Right atrium auricular region (tissue), 2 donors: ENCODE measurements around the gene MOGAT1. TPM values are rescaled to one million over a fixed set of nuclear protein-coding genes. Genes with fewer than 3 reads are reported as not detected.

Source experiments
- DNase-seq: peaks from one replicate; pipeline ENCODE4 v3.0.0-alpha.2; 2019; ENCODE audit warnings: low spot score
- H3K27ac ChIP-seq, 2 donors: fragments of 200-600 bp; sonication (generic); 1 replicate in 1 of 2; 2 replicates in 1 of 2; pipeline ENCODE4 v1.5.1; 2016 to 2019
- H3K27me3 ChIP-seq, 2 donors: fragments of 200-600 bp; sonication (generic); one replicate each; pipeline versions ENCODE4 v1.5.1 to v1.6.0; 2017 to 2019
- H3K36me3 ChIP-seq: fragments of 200-600 bp; sonication (generic); one replicate; pipeline ENCODE4 v1.5.1; 2016
- H3K4me1 ChIP-seq, 2 donors: fragments of 200-600 bp; sonication (generic); one replicate each; pipeline versions ENCODE4 v1.5.1 to v1.6.0; 2017 to 2019
- H3K4me3 ChIP-seq, 2 donors: fragments of 200-600 bp; sonication (generic); 1 replicate in 1 of 2; 2 replicates in 1 of 2; pipeline ENCODE4 v1.5.1; 2017 to 2019; ENCODE audit warnings: mild to moderate bottlenecking in 1 of 2, moderate library complexity in 1 of 2
- H3K9me3 ChIP-seq, 2 donors: fragments of 200-600 bp; sonication (generic); one replicate each; pipeline ENCODE4 v1.5.1; 2019
- total RNA-seq, 2 donors: library from RNA; depleted of rRNA; stranded (reverse); fragments of >200 nt; gene quantifications; one replicate each; pipeline ENCODE4 v1.1.0, GENCODE V29; 2016
- TF ChIP-seq, protein P1 (sequence below), 2 donors: fragments of 200-600 bp; sonication (generic); IDR thresholded peaks; one replicate each; pipeline ENCODE4 v1.5.1; 2019; ENCODE audit warnings: antibody characterized with exemption in 2 of 2

Gene MOGAT1, protein sequence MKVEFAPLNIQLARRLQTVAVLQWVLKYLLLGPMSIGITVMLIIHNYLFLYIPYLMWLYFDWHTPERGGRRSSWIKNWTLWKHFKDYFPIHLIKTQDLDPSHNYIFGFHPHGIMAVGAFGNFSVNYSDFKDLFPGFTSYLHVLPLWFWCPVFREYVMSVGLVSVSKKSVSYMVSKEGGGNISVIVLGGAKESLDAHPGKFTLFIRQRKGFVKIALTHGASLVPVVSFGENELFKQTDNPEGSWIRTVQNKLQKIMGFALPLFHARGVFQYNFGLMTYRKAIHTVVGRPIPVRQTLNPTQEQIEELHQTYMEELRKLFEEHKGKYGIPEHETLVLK
- total RNA-seq = not detected

- DNase-seq = no peak
- Histone ChIP-seq H3K27ac (no peak within 1 kb of the TSS), H3K9me3 (no peaks in the 10 kb centered on the region), H3K4me3 (peak within 1 kb of the TSS; percentile 35 to 49), H3K4me1 (peaks cover 0 to 13% of the 10 kb centered on the region in 2 donors), H3K36me3 (no peaks in the 10 kb centered on the region), H3K27me3 (no peaks in the 10 kb centered on the region)
- TF ChIP-seq, protein P1, sequence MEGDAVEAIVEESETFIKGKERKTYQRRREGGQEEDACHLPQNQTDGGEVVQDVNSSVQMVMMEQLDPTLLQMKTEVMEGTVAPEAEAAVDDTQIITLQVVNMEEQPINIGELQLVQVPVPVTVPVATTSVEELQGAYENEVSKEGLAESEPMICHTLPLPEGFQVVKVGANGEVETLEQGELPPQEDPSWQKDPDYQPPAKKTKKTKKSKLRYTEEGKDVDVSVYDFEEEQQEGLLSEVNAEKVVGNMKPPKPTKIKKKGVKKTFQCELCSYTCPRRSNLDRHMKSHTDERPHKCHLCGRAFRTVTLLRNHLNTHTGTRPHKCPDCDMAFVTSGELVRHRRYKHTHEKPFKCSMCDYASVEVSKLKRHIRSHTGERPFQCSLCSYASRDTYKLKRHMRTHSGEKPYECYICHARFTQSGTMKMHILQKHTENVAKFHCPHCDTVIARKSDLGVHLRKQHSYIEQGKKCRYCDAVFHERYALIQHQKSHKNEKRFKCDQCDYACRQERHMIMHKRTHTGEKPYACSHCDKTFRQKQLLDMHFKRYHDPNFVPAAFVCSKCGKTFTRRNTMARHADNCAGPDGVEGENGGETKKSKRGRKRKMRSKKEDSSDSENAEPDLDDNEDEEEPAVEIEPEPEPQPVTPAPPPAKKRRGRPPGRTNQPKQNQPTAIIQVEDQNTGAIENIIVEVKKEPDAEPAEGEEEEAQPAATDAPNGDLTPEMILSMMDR (IDR thresholded peaks at IDR 0.05) = peak in 1 of 2 donors; percentile 9
Observed at GRCh38 chr2:222671259-222672067, at the start of gene MOGAT1. MOGAT1 (plus strand) TSS chr2:222671658; CDS start chr2:222671786, 128 bp downstream.

- DNase-seq = no peak
- H3K9me3 ChIP-seq = no peaks in the 10 kb centered on the region
- H3K4me3 ChIP-seq = no peak overlapping the region
- TF ChIP-seq, protein P1 (IDR thresholded peaks at IDR 0.05) = no peak
- no peaks in the 10 kb centered on the region for H3K27me3 ChIP-seq
- H3K36me3 ChIP-seq = peaks cover 41% of the 10 kb centered on the region
- no peaks in the 10 kb centered on the region for H3K4me1 ChIP-seq
- no peak overlapping the region for H3K27ac ChIP-seq
Observed at GRCh38 chr2:222621893-222622292, 49.6 kb upstream of the MOGAT1 start.

DNA sequence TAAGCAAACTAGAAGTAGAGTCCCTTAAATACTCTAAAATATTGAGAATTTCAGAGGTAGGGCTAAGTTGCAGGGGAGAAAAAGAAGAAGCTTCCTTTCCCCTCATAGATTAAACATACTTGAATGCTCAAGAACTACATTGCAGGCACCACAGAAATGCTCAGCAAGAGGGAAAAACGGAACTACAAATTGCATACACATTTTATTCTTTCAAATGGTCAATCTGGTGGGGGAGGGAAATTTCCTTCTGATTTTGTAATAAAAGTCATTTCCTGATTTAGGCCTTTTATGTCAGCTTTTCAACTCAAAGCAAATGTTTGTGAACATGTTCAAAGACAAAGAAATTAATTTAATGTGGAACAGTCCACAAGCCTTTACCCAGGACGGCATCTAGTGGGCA, 48.5 kb upstream of the MOGAT1 start:
- no peaks in the 10 kb centered on the region for H3K9me3 ChIP-seq
- H3K27me3 ChIP-seq = no peaks in the 10 kb centered on the region
- no peak overlapping the region for H3K4me3 ChIP-seq
- TF ChIP-seq, protein P1 (IDR thresholded peaks at IDR 0.05) = no peak
- peaks cover 41% of the 10 kb centered on the region for H3K36me3 ChIP-seq
- no peaks in the 10 kb centered on the region for H3K4me1 ChIP-seq
- no peak overlapping the region for H3K27ac ChIP-seq
- no peak for DNase-seq

DNA sequence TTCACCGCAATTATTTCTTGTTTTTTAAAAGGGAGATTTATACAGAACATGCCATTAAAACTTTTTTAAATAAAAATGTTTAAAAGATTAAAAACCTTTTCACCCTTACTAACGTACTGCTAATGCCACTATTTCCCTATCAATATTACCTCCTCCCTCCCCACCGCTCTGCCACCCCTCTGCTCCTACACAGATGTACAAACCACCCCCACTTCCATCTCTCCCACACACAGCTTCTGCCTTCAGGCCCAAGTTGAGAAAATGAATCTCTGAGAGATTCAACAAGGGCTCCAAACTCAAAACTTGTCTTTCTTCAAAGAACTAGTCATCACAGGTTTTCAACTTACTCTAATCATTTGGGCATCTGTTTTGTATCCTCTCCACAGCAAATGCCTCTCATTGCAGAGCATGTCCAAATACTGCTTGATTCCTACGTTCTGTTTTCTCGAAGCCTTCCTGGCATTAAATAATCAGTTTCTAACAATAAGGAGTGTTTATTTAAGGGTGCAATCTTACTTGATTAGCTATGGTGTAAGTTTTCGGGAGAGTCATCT, 47.6 kb upstream of the MOGAT1 start:
- TF ChIP-seq, protein P1 (IDR thresholded peaks at IDR 0.05) = no peak
- H3K4me1 ChIP-seq = no peaks in the 10 kb centered on the region
- peaks cover 50% of the 10 kb centered on the region for H3K36me3 ChIP-seq
- no peak overlapping the region for H3K4me3 ChIP-seq
- no peaks in the 10 kb centered on the region for H3K9me3 ChIP-seq
- H3K27ac ChIP-seq = no peak overlapping the region
- DNase-seq = no peak
- no peaks in the 10 kb centered on the region for H3K27me3 ChIP-seq

DNA sequence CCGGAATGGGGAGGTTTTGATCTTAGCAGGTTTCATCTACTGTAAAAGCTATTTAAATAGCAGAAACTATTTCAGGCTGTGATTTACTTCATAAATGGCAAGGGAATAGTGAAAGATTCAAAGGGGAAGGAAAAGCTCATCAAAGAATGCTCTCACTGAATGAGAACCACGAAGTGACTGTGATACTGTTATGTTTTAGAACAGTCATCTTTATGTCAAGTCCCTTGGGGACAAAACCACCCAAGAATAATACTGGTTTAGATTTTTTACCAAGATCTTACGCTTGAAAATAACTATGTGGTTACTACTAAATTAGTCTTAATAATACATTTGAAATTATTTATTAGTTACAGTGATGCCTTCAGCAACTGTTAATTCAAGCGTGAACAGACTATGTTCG, 43.7 kb upstream of the MOGAT1 start:
- no peaks in the 10 kb centered on the region for H3K9me3 ChIP-seq
- H3K4me3 ChIP-seq = no peak overlapping the region
- peaks cover 79% of the 10 kb centered on the region for H3K36me3 ChIP-seq
- no peak overlapping the region for H3K27ac ChIP-seq
- H3K27me3 ChIP-seq = no peaks in the 10 kb centered on the region
- DNase-seq = no peak
- no peaks in the 10 kb centered on the region for H3K4me1 ChIP-seq
- TF ChIP-seq, protein P1 (IDR thresholded peaks at IDR 0.05) = no peak
